Measurements from ENCODE around the gene PAM.

PAM gene

DNA sequence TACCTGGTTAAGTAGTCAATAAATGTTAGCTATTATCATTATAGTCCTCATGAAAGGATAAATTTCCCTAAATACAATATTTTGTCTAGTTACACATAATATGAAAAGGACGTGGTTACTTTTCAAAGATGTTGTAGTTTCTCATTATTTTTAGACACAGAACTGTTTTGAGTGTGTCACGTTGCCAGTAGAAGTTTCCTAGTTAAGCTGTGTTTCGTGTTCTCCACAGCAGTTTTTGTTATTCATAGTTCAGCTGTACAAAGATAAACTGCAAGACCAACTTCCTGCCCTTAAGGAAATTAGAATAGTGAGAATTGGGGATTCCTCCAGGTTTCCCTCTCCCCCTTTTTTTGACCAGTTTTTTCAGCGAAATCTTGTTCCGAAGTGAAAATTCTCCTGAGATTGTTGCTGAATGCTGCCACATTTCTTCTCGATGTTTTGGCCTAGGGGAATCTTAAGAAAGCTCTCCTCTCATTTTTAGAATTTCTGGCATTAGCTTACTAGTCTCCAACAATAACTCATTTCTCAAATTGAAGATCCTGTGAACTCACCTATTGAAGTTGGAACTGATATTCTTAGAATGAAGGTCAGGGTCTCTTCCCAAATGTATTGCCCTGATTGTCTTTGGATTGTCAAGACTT is 176.1 kb downstream of the PAM start:
- no peak for DNase-seq

- no peak for DNase-seq
Measured at GRCh38 chr5:102932781-102933180, 177.7 kb downstream of the PAM start.

GRCh38 chr5:102933316-102933715 is 178.2 kb downstream of the PAM start:
- no peak for DNase-seq

DNA sequence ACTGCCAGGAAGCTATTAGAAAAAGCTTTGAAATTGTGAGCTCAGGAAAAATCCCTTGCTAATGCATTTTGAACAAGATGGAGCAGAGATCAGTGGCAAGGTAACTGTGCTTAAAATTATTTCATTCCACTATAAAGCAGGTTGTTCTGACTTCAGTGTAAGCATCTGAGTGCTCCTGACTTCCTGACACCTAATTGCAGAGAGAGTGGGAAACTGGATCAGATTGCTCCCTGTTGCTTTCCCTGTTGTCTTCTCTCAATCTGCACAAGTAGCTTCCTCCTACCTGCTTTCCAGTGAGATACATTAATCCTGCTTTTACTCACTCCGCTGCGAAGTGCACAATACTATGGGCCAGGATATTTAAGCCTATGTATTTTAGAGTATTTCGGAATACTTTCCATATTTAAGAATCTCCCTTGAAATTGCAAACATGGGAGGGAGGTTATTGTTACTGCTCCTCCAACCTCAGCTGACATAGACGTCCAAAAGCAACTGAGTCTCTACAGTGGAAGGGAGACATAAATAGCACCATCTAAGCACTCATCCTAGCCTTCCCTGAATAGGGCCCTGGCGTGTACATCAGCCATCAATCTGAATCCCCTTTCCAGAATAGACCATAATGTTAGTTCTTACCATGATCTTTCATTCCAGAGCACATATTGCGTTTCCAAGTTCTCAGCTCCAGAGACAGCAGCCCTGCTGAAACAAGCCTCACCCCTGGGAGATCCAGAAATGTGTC is 178.8 kb downstream of the PAM start:
- no peak for DNase-seq

GRCh38 chr5:102937894-102938293 is 182.8 kb downstream of the PAM start:
- DNase-seq: no peak

GRCh38 chr5:102941111-102941510 is 186.0 kb downstream of the PAM start:
- no peak for DNase-seq

GRCh38 chr5:102946414-102946813 is 191.3 kb downstream of the PAM start:
- DNase-seq: no peak

GRCh38 chr5:102946971-102947370 is 191.9 kb downstream of the PAM start:
- no peak for DNase-seq

DNA sequence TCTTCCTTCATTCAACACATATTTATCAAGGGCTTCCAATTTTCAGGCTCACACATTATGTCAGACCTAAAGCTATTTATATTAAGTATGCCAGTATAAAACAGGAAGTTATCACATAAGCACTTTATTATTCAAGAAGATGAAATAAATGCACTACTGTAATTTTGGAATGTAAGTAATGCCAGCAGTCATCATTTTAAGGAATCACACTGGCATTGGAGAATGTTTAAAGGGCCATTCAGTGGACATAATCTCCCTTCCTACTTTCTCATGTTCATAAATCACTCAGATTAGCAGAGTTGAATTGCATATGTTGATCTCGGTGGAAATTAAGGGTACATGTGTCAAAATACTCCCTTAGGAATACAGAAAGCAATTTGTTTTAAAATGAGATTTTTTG is 200.4 kb downstream of the PAM start:
- no peak for DNase-seq

DNA sequence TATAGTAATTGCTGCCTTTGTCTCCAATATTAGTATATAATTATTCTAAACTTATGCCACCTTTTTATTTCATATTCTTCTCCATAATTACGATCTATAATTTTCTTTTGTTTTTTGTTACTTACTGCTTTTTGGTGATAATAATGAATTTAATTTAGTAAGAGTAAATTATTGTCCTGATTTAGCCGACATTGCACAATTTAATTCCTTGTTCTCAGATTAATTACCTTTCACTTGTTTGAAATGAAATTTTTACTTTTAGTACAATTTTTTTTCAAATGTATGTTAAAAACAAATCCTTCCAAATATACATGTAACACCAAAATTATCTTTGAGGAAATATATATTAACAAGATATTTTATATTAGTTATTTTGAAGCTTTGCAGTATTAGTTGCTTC is 201.5 kb downstream of the PAM start:
- no peak for DNase-seq

- DNase-seq: no peak
Measured at GRCh38 chr5:102957141-102957540, 202.0 kb downstream of the PAM start.

DNA sequence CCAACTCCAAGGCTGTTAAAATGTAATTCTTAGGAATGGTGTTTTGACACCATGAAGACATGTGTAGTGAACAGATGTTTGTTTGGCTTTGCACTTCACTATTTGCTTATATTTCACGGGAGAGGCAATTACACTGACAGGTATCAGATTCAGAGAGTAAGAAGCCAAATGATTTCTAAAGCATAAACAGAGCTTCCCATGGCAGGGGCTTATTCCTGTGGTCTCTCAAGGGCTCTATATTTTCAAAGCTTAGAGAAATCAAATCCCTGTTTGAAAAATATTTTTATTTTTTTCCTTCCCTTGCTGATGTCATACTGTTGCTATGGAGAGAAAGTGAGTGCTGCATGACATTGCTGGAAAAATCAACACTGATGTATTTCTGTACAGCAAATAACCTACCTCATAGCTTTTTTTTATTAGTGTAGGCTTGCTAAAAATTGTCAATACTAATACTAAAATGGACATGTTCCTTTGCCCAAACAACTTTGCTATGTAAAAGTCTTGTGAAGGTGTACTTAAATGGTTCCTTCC is 203.4 kb downstream of the PAM start:
- no peak for DNase-seq

DNA sequence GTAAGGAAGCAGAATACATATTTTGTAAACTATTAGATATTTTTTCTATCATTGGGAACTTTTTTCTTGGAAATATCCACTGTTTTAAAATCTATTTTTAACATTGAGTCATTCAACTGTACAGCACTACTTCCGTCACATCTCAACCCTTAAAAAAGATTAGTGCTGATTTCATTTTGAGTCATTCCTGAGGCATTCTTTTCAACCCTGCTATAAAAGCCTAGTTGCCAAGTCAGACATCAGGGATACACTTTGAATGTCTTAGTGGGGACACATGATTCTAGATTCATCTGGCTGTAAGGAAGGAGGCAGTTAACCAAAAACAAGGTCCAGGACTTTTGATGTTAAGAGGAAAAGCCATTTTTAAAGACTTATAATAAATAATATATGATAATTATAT is 203.9 kb downstream of the PAM start:
- DNase-seq: no peak

- no peak for DNase-seq
Measured at GRCh38 chr5:102961671-102962070, 206.6 kb downstream of the PAM start.

GRCh38 chr5:102965653-102966052 is 210.5 kb downstream of the PAM start:
- DNase-seq: no peak

GRCh38 chr5:102969641-102970040 is 214.5 kb downstream of the PAM start:
- no peak for DNase-seq

- no peak for DNase-seq
Measured at GRCh38 chr5:102971676-102972293, 216.7 kb downstream of the PAM start.

DNA sequence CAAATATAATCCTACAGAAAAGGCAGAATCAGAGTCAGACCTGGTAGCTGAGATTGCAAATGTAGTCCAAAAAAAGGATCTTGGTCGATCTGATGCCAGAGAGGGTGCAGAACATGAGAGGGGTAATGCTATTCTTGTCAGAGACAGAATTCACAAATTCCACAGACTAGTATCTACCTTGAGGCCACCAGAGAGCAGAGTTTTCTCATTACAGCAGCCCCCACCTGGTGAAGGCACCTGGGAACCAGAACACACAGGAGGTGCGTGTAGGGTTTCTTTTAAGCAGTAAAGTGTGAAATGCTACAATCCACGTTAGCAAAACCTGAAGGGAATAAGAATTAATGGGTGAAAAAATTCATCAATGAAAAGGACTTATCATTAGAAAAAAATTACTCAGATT is 219.1 kb downstream of the PAM start:
- no peak for DNase-seq

DNA sequence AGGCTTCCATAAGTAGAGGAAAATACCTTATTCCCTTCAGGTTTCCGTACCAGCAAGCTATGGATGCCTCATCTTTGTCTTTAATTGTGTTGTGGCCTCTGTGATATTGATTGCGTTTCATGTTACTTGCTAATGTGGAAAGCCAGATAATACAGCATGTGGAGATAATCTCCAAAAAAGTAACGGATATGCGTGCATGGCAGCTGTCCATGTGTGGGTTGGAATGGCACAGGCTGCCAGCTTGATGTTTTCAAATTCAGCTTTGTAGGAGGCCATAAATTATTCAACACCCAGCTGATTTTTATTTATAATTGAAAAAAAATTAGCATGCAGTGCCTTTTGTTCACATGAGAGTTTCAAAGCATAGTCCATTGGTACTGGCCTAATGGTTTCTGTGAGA is 219.9 kb downstream of the PAM start:
- peak in 1 of 51 donors; percentile 5 for DNase-seq

DNA sequence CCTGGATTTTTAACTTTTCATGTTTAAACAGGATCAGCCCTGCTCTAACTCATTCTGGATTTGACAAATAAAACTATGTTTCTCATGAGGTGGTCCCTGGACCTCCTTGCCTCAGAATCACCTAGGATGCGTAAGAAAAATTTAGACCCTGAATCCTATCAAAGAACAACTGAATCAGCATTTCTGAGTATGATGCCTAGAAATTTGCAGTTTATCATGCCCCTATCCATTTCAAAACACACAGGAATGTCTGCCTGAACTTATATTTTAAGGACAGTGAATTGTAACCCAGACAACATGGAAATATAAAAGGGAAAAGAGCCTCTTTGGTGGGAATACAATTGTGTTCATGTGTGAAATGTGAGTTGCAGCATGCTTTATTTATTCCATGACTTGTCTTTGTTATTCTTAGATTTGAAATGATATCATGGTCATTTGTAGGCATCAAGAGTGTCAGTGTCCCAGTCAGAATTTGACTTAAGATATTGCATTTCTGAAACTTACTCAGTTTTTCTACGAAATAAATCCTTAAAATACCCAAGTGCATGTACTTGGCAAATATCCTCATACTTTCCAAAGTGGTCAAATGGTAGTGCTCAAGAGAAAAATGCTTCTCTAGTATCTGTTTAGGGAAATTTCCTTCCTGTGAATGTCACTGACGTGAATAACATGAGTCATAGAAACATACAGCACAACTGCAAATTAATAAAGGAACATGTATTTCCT is 220.5 kb downstream of the PAM start:
- no peak for DNase-seq

DNA sequence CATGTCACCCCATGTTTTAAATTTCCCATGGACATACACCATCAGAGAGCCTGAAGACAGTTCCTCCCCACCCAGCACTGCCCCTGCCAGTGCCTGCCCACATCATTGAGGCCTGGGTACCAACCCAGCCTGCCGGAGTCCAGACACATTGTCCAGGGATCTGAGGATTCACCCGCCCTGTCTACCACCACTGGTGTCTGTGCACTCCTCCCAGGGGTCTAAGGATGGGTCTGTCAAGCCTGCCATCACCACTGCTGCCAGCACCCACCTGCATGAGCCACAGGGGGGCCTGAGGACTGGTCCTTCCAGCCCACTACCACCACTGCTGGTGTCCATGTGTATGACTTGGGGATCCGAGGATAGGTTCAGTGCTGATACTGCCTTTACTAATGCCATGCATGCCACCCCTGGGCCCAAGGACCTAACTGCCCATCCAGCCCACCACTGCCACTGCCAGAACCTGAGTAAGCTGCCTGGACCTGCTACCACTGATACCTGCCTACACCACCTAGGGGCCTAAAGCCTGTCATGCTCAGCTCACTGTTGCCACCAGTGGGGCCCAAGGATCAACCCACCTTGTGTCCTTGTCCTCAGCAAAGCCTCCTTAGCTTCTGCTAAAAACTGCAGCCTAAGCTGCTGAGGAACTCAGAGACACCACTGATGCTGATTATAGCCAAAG is 227.0 kb downstream of the PAM start:
- no peak for DNase-seq

- no peak for DNase-seq
Measured at GRCh38 chr5:102986074-102986473, 231.0 kb downstream of the PAM start.
